Epithelial cell of esophagus (primary cell): ENCODE results near the gene PRKG1.

Source experiments
- DNase-seq: peaks from one replicate; pipeline ENCODE4 v3.0.0; 2010; ENCODE audit warnings: low read depth
- H3K4me3 ChIP-seq: 2 replicates; pipeline ENCODE4 v1.5.1; 2011; ENCODE audit warnings: mild to moderate bottlenecking, low read length, control low read depth
- TF ChIP-seq, protein P1 (sequence below): IDR thresholded peaks from 2 replicates; pipeline ENCODE4 v1.5.1; 2011; ENCODE audit warnings: low read depth, mild to moderate bottlenecking, low read length, control low read depth, inconsistent platforms; ENCODE audit not compliant: insufficient read depth; ENCODE audit errors: missing control alignments

The PRKG1 gene

DNA sequence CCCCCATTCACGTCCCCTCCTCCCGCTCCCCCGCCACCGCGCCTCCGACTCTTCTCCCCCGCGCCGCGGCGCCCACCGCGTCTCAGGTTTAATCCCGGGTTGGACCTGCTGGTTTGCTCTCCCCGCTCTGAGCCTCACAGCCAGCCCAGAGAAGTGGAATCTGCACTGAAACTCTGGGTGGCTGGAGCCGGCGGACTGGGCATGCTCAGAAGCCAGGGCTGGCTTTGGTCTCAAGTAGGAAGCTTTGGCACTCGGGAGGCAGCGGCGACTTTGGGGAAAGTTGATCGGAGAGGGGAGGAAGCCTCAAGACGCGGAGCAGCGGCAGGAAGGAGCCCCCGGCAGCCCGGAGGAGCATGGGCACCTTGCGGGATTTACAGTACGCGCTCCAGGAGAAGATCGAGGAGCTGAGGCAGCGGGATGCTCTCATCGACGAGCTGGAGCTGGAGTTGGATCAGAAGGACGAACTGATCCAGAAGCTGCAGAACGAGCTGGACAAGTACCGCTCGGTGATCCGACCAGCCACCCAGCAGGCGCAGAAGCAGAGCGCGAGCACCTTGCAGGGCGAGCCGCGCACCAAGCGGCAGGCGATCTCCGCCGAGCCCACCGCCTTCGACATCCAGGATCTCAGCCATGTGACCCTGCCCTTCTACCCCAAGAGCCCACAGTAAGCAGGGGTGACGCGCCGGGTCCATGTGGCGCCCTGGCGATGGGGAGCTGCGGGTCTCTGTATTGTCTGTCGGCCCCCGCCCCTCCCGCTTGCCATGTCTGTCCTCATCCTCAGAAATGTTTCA, at the start of gene PRKG1:
PRKG1 (plus strand) TSS at position 250 of the 791 bp plus-strand sequence.
- TF ChIP-seq, protein P1, sequence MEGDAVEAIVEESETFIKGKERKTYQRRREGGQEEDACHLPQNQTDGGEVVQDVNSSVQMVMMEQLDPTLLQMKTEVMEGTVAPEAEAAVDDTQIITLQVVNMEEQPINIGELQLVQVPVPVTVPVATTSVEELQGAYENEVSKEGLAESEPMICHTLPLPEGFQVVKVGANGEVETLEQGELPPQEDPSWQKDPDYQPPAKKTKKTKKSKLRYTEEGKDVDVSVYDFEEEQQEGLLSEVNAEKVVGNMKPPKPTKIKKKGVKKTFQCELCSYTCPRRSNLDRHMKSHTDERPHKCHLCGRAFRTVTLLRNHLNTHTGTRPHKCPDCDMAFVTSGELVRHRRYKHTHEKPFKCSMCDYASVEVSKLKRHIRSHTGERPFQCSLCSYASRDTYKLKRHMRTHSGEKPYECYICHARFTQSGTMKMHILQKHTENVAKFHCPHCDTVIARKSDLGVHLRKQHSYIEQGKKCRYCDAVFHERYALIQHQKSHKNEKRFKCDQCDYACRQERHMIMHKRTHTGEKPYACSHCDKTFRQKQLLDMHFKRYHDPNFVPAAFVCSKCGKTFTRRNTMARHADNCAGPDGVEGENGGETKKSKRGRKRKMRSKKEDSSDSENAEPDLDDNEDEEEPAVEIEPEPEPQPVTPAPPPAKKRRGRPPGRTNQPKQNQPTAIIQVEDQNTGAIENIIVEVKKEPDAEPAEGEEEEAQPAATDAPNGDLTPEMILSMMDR, result no peak
- DNase-seq, result peak; percentile 68
- H3K4me3 ChIP-seq, result peak within 1 kb of the TSS; percentile 47

DNA sequence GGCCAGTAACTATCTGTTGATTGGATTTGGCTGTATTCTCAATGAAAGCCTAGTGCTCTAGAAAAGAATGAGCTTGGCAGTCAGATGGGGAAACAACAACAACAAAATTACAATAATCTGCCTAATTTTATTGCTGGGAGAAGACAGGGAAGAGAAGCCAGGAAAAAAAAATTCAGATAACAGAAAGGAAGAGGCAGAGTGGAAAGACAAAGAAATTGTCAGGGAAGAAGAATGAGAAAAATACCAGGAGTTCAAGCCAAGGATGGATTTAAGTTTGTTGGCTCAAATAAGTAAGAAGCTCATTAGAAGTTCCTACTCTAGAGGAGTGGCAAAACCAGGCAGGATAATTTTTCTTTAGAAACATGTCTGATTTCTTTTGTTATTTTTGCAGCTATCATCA, 45.9 kb upstream of the PRKG1 start:
- H3K4me3 ChIP-seq, result no peak overlapping the region
- TF ChIP-seq, protein P1, result no peak
- no peak for DNase-seq

DNA sequence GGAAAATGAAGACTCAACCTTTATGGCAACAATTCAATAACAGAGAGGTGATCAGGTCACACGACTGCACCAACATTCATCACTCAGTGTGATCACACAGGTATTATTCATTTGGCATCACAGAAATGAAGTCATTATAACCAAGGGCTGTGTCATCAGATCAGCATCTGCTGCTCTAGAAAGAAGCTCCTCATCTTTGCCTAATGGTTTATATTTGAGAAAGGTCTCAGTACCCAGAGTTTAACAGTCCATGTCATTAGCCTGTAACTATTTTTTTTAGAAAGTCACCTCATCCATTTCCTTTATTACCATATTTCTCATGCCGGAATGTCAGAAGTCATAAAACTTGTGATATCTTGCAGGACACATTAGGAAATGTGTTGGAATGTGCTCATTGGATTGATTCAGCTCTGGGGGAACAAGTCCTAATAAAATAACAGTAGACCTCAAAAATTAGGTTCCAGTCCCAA, 45.1 kb upstream of the PRKG1 start:
- no peak overlapping the region for H3K4me3 ChIP-seq
- TF ChIP-seq, protein P1, result no peak
- peak; percentile 55 for DNase-seq

DNA sequence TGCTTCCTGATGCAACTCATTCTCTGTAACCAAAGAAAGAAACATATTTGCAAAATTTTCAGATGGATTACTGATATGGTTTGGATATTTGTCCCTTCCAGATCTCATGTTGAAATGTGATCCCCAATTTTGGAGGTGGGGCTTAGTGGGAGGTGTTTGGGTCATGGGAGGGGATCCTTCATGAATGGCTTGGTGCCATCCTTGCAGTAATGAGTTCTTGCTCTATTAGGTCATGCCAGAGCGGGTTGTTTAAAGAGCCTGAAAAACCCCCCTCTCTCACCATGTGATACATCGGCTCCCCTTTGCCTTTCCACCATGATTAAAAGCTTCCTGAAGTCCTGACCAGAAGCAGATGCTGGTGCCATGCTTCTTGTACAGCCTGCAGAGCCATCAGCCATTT, 43.8 kb upstream of the PRKG1 start:
- DNase-seq, result no peak
- TF ChIP-seq, protein P1, result no peak
- H3K4me3 ChIP-seq, result no peak overlapping the region

DNA sequence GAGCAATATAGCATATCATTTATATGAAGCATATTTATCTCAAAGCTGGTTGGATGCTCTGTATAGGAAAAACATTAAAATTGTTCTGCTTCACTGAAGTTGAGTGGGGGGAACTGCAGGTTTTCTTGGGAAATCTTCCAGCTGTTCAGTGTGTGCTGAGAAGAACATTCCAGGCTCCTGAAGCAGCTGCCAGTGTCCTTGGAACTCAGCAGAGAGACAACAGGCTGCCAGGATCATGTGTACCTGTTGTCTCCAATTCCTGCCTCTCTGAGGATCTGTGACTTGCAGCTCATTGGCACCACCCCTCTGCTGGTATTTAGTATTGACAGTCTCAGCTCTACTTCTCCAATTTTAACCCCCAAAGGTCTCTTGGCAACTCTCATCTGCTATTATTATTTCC, 42.3 kb upstream of the PRKG1 start:
- TF ChIP-seq, protein P1, result no peak
- DNase-seq, result no peak
- no peak overlapping the region for H3K4me3 ChIP-seq

DNA sequence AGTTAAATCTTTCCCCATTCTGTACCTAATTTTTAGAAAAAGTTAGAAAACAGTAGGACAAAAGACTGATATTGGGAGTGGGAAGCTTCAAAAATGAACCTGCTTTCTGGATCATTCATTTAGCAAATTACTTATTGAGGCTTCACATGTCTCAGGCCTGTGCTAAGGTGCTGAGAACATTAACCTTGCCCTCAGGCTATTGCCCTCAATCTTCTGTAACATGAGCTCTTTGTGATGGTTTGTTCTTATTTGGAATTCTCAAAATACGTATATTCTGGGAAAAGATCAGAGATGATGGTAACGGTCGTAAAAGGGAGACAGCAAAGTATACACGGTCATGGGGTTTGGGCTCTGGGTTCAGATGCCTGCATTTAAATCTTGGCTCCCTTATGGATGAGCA, 39.5 kb upstream of the PRKG1 start:
- TF ChIP-seq, protein P1, result no peak
- H3K4me3 ChIP-seq, result no peak overlapping the region
- DNase-seq, result no peak

DNA sequence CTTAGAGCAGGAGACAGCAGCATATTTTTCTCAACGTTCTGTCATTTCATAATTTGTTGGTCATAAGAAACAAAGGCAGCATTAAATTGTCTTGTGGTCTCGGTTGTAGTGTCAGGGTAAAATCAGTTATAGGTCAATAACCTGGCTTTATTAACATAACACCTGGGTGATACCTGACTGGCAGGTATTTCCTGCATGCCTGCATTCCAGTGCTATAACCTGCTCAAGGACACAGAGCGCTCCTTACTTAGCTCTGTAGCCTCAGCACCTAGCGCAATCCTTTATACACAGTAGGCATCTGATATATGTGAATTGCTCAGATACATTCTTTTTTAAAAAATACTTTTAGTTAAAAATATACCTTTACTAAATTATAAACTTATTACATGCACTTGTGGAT, 38.9 kb upstream of the PRKG1 start:
- no peak for DNase-seq
- TF ChIP-seq, protein P1, result no peak
- no peak overlapping the region for H3K4me3 ChIP-seq
